Ramos (cell line): ENCODE results near the gene WDHD1.
"Not testable (repeated sequence)": the region's sequence is repeated elsewhere in the genome, so short reads cannot be mapped to it uniquely, and the experiment has no call there.

Experiments used
- in situ Hi-C: fragments of 300-500 bp; cut with MboI; formaldehyde crosslinking; loops from one replicate; pipeline ENCODE4 v1.14.3; 2022; ENCODE audit warnings: low sequenced_read_pairs; ENCODE audit not compliant: unreplicated experiment

The WDHD1 gene

DNA sequence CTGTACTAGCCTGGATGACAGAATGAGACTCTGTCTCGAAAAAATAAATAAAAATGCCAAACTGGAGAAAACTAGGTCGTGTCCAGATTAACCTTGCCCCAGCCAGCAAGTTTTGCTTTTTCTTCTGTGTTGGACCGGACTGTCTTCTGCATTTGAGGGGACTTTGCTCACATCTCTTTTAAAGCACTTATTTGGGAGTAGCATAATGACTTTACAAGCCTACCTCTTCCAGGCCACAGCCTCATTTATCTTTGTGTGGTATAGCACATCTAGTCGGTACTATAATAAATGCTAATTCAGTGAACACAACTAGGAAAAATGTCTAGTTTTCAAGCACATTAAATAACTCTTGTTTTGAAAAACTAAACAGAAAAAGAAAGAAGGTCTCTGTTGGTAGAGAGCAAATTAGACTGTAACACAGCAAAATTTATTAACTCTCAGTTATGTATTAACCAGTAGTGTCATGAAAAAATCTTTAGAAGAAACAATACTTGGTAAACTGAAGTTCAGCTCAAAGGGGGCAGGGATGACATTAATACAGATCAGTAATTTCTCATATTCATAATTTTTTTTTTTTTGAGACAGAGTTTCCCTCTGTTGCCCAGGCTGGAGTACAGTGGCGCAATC lies 52.0 kb downstream of the WDHD1 start:
- in situ Hi-C loops, result no loop called here

DNA sequence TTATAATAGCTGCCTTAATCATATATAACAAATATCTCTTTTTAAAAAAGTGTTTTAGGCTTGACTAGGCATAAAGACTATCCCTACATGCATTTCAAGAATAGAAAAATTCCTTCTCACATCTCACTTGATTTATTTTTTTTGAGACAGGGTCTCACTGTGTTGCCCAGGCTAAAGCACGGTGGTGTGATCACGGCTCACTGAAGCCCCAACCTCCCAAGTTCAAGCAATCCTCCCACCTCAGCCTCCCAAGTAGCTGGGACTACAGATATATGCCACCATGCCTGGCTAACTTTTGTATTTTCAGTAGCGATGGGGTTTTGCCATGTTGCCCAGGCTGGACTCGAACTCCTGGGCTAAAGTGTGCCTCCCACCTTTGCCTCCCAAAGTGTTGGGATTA lies 59.4 kb downstream of the WDHD1 start:
- in situ Hi-C loops, result no loop called here

DNA sequence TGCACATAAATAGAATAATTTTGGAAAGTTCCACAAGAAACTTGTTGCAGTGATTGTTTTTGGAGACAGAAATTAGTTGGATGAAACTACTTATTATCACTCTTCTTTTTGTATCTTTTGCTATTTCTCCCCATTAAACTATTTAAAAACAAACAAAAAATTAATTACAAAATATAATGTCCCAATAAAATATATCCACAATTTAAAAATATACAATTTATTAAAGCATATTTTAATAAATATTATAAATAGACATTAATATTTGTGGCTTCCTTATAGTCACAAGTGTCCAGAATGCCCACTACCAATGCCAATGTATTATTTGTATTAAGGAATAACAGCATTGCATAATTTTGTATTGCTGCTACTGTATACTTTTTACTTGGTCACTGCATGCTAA lies 71.8 kb downstream of the WDHD1 start:
- in situ Hi-C loops, result no loop called here

GRCh38 chr14:54953609-54954008 lies 73.3 kb downstream of the WDHD1 start:
- in situ Hi-C loops, result not testable (repeated sequence)

- in situ Hi-C loops, result not testable (repeated sequence)
Measured at GRCh38 chr14:54952803-54953202, 74.1 kb downstream of the WDHD1 start.

GRCh38 chr14:54947230-54947629 lies 79.7 kb downstream of the WDHD1 start:
- in situ Hi-C loops, result no loop called here

- in situ Hi-C loops, result no loop called here
Measured at GRCh38 chr14:54946500-54946899, 80.4 kb downstream of the WDHD1 start.

- in situ Hi-C loops, result no loop called here
Measured at GRCh38 chr14:54944737-54945391, 82.0 kb downstream of the WDHD1 start.

- in situ Hi-C loops, result no loop called here
Measured at GRCh38 chr14:54942913-54943312, 84.0 kb downstream of the WDHD1 start.

- in situ Hi-C loops, result no loop called here
Measured at GRCh38 chr14:54936816-54937215, 90.1 kb downstream of the WDHD1 start.

DNA sequence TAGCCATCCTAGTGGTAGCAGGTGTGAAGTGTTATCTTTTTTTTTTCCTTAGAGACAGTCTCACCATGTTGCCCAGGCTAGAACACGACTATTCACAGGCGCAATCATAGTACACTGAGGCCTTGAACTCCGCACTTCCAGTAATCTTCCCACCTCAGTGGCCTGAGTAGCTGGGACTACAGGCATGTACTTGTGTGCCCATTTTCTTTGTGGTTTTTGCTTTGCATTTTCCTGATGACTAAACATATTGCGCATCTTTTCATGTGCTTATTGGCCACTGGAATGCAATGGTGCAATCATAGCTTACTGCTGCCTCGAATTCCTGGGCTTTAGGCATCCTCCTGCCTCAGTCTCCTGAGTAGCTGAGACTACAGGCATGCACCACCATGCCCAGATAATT lies 90.9 kb downstream of the WDHD1 start:
- in situ Hi-C loops, result no loop called here

- in situ Hi-C loops, result no loop called here
Measured at GRCh38 chr14:54935100-54935499, 91.8 kb downstream of the WDHD1 start.

GRCh38 chr14:54933006-54933405 lies 93.9 kb downstream of the WDHD1 start:
- in situ Hi-C loops, result no loop called here

GRCh38 chr14:54931598-54932340 lies 95.1 kb downstream of the WDHD1 start:
- in situ Hi-C loops, result no loop called here

GRCh38 chr14:54931101-54931500 lies 95.8 kb downstream of the WDHD1 start:
- in situ Hi-C loops, result no loop called here

DNA sequence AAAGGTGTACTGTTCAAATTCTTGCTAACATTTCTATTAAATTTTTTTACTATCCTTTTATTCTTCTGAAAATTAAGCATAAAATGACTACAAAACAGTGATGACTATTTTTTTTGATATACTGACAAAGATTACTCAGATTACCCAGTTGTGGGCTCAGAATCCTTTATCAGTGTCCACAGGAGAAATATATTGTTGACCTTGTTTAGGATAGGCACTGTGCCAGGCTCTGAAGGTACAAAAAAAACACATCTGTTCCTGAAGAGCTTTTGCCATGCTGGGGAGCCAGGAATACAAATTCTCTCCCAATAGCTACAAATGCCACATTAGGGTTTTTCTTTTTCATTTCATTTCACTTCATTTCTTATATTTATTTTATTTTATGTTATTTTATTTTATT lies 97.3 kb downstream of the WDHD1 start:
- in situ Hi-C loops, result no loop called here

DNA sequence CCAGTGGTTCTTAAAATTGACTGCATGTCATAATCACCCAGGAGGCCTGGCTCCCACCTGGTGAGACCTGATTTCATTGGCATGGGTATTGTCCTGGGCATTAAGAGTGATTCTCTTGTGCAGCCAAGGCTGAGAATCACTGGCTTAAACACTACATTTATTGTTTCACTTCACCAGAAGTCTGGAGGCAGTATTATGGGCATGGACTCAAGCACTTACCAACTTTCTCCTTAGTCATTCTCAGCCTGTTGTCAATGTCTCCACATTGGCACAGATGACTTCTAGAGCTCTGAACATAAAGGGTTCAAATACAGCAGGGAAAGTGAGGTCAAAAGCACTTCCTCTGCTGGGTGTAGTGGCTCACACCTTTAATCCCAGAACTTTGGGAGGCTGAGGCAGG lies 98.7 kb downstream of the WDHD1 start:
- in situ Hi-C loops, result no loop called here

GRCh38 chr14:54927551-54927950 lies 99.3 kb downstream of the WDHD1 start:
- in situ Hi-C loops, result no loop called here

DNA sequence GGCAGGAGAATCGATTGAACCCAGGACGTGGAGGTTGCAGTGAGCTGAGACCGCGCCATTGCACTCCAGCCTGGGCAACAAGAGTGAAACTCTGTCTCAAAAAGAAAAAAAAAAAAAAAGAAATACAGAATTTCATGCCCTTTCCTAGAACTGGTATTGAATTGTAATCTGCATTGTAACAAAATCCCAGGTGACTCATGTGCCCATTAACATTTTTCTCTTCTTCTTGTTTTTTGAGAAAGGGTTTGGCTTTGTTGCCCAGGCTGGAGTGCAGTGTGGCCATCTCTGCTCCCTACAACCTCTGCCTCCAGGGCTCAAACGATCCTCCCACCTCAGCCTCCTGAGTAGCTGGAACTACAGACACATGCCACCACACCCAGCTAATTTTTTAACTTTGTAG lies 100.3 kb downstream of the WDHD1 start:
- in situ Hi-C loops, result not testable (repeated sequence)

DNA sequence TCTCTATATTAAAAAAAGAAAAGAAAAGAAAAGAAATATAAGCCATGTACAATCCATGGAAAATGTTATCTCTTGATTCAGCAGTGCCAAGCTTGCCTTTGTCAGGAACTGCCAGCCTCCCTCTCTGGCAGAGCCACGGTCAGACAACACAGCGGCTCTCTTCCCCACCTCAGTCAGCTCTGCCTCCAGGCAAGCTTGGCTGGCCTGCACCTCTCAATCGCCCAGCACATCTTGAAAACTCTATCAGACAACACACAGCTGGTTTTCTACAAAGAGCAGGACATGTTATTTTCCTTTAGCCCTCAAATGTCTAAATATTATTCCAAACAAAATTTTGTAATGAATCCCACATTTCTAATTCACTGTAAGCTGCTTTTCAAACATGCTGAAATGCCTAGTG lies 104.3 kb downstream of the WDHD1 start:
- in situ Hi-C loops, result no loop called here

DNA sequence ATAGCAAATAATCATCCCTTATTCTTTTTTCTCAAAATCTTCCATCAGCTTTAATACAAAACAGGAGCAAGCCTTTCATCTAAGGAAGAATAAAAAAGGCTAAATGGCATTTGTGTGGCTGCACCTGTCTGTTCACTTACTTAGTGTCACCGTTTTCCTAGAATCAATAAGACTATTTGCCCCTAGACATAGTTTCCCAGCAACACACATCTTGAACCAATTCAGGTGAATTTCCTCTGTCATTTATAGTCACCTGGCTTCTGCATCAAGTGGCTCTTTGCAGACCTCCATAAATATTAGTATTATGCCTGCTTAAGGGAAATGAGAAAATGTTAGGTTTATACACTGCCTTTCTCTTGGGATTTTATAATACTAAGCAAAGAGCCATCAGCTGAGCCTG lies 106.8 kb downstream of the WDHD1 start:
- in situ Hi-C loops, result no loop called here

DNA sequence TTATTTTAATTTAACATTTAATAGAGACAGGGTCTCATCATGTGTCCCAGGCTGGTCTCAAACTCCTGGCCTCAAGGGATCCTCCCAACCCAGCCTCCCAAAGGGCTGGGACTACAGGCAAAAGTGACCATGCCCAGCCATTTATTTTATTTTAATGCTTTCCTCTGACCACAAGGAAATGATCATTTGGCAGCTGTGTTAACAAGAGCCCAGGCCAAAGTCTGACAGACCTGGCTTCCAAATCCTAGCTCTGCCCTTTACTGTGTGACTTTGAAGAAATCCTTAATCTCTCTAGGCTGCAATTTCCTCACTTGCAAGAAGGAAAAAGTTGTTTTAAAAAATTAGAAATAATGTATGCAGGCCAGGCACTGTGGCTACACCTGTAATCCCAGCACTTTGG lies 107.6 kb downstream of the WDHD1 start:
- in situ Hi-C loops, result no loop called here
